Stimulated activated naive B cell treated with anti-CD40 and anti-IgM and Interleukin-4, amounts not matched to agents 10 μg/mL and 1 μg/mL and 100 μg/mL, for 72 hours (primary cell): Measurements from ENCODE around the gene RANBP6.
"Not testable (repeated sequence)": the region's sequence is repeated elsewhere in the genome, so short reads cannot be mapped to it uniquely, and the experiment has no call there.

ENCODE experiments used
- ATAC-seq, 2 donors: fragments of 150-1000 bp; cut with Tn5 transposase; replicated peaks; 2 replicates each; pipeline ENCODE4 v1.10.0; 2021; ENCODE audit warnings: moderate library complexity in 1 of 2
- DNase-seq: peaks from one replicate; pipeline ENCODE4 v3.0.0; 2021
- H3K27ac Mint-ChIP-seq: one replicate; pipeline ENCODE4 v1.8.0; 2022; ENCODE audit warnings: mild to moderate bottlenecking, mixed read lengths
- H3K27me3 Mint-ChIP-seq, 2 donors: one replicate each; pipeline ENCODE4 v1.8.0; 2022; ENCODE audit warnings: mixed read lengths in 2 of 2
- H3K36me3 Mint-ChIP-seq, 2 donors: one replicate each; pipeline ENCODE4 v1.8.0; 2022; ENCODE audit warnings: mixed read lengths in 2 of 2, mild to moderate bottlenecking in 1 of 2
- H3K4me1 Mint-ChIP-seq, 2 donors: one replicate each; pipeline ENCODE4 v1.8.0; 2022; ENCODE audit warnings: mixed read lengths in 2 of 2, mild to moderate bottlenecking in 1 of 2
- H3K4me3 Mint-ChIP-seq, 2 donors: one replicate each; pipeline ENCODE4 v1.8.0; 2022; ENCODE audit warnings: mild to moderate bottlenecking in 2 of 2, mixed read lengths in 2 of 2, moderate library complexity in 1 of 2
- H3K9me3 Mint-ChIP-seq, 2 donors: one replicate each; pipeline ENCODE4 v1.8.0; 2022; ENCODE audit warnings: mixed read lengths in 2 of 2, mild to moderate bottlenecking in 1 of 2

Gene RANBP6

GRCh38 chr9:6029604-6030274, 14.3 kb upstream of the RANBP6 start:
- ATAC-seq (no peak), DNase-seq (no peak)
- no peak overlapping the region for H3K27ac Mint-ChIP-seq
- H3K27me3 Mint-ChIP-seq: peaks cover 12 to 22% of the 10 kb centered on the region in 2 donors
- no peaks in the 10 kb centered on the region for H3K9me3 Mint-ChIP-seq
- H3K4me3 Mint-ChIP-seq: no peak overlapping the region
- H3K4me1 Mint-ChIP-seq: no peaks in the 10 kb centered on the region
- peaks cover 0 to 1% of the 10 kb centered on the region in 2 donors for H3K36me3 Mint-ChIP-seq

DNA sequence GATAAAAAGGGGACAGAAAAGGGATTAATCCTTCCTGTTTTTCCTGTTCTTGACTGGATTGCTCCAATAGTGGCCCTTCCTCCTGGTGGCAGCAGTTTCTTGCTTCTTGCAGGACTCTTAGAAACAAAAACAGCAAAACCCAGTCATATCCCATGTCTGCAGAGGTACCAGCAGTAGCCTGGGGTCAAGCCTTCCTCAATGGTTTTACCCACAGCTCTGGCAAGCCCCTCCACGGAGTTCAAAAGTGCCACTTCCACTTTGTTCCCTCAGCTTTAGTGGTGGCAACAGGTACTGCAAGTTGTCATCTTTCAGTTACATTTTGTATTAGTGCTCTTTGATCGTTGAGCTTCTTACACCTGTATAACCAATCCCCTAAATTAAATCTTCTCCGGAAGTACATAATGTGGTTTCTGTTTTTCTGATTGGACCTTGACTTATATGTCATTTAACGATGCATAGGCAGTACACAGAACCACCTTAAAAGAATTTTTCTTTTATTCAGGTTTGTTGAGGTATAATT, 8.7 kb upstream of the RANBP6 start:
- Mint-ChIP-seq H3K9me3 (peaks cover 2 to 9% of the 10 kb centered on the region in 2 donors), H3K4me3 (peak overlapping the region; percentile 22 to 60), H3K27ac (no peak overlapping the region), H3K36me3 (peaks cover 1 to 6% of the 10 kb centered on the region in 2 donors), H3K4me1 (peaks cover 2 to 6% of the 10 kb centered on the region in 2 donors), H3K27me3 (peaks cover 17 to 27% of the 10 kb centered on the region in 2 donors)
- DNase-seq: peak; percentile 21
- ATAC-seq: peak; percentile 90 to 94

DNA sequence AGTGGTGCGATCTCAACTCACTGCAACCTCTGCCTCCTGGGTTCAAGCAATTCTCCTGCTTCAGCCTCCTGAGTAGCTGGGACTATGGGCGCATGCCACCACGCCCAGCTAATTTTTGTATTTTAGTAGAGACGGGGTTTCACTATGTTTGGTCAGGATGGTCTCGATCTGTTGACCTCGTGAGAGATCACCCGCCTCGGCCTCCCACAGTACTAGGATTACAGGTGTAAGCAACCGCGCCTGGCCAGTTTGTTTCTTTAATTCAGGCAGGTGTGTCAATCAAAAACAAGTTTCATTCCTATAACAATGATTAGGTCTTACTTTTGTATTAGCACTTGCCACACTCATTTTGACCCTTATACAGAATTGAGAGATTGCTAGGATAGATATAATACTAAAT, 1.6 kb upstream of the RANBP6 start:
- H3K4me1 Mint-ChIP-seq: peaks cover 16 to 18% of the 10 kb centered on the region in 2 donors
- not testable (repeated sequence) for DNase-seq, H3K4me3 Mint-ChIP-seq, ATAC-seq, H3K9me3 Mint-ChIP-seq, H3K27ac Mint-ChIP-seq
- H3K36me3 Mint-ChIP-seq: peaks cover 19 to 29% of the 10 kb centered on the region in 2 donors
- peaks cover 10 to 17% of the 10 kb centered on the region in 2 donors for H3K27me3 Mint-ChIP-seq

GRCh38 chr9:6014670-6015270, 654 bp downstream of the RANBP6 start:
- H3K27me3 Mint-ChIP-seq: no peaks in the 10 kb centered on the region
- peaks cover 34 to 42% of the 10 kb centered on the region in 2 donors for H3K36me3 Mint-ChIP-seq
- H3K4me3 Mint-ChIP-seq: peak overlapping the region; percentile 91 to 92
- no peak for ATAC-seq
- H3K27ac Mint-ChIP-seq: peak overlapping the region; percentile 98
- H3K9me3 Mint-ChIP-seq: peaks cover 0 to 2% of the 10 kb centered on the region in 2 donors
- DNase-seq: no peak
- peaks cover 22 to 32% of the 10 kb centered on the region in 2 donors for H3K4me1 Mint-ChIP-seq

DNA sequence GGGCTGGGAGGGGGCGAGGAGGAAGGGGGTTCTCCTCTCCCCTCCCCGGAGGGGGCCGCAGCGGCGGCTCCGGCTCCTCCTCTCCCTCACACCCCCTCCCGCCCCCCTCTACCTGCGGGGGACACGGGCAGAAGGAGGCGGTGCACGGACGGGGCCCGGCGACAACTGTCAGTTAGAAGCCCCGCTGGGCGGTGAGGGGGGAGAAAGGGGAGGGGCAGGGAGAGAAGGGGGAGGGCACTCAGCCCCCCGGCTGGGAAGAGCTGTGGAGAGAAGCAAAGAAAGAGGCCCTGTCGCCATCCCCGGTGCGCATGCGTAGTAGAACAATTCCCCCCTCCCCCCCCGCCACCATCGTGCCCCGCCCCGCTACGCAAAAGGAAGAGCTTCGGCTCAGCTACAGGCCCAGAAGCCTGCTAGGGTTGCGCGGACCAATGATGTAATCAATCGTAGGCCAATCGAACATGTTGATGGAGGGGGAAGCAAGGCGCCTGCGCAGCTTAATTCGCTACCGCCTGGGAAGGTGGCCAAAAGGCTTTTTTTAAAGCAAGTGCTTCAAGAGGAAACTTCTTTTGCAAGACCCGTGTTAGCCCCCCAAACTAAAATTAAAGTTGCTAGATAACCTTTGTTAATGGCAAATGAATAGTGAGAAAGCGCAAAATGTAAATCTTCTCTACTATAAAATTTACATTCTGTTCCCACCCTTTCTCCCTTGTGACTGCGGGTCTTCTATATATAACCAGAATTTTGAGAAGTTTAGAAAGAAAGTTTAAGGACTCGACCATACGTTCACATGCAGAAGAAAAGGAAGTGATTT, 7.0 kb downstream of the RANBP6 start:
- Mint-ChIP-seq H3K27ac (peak overlapping the region; percentile 92), H3K9me3 (peaks cover 0 to 2% of the 10 kb centered on the region in 2 donors), H3K4me3 (peak overlapping the region; percentile 83 to 99), H3K4me1 (peaks cover 24 to 53% of the 10 kb centered on the region in 2 donors), H3K36me3 (peaks cover 36 to 47% of the 10 kb centered on the region in 2 donors), H3K27me3 (no peaks in the 10 kb centered on the region)
- ATAC-seq (peak; percentile 77 to 81), DNase-seq (peak; percentile 89)

- H3K27me3 Mint-ChIP-seq: no peaks in the 10 kb centered on the region
- H3K36me3 Mint-ChIP-seq: peaks cover 30 to 41% of the 10 kb centered on the region in 2 donors
- DNase-seq: no peak
- H3K4me3 Mint-ChIP-seq: peak overlapping the region; percentile 95 to 99
- H3K9me3 Mint-ChIP-seq: no peaks in the 10 kb centered on the region
- peak overlapping the region; percentile 93 for H3K27ac Mint-ChIP-seq
- peaks cover 19 to 47% of the 10 kb centered on the region in 2 donors for H3K4me1 Mint-ChIP-seq
- ATAC-seq: peak; percentile 67 to 68
These were observed 7.7 kb downstream of the RANBP6 start for GRCh38 chr9:6007770-6008168.

- peak overlapping the region; percentile 93 for H3K27ac Mint-ChIP-seq
- DNase-seq: peak; percentile 87
- H3K4me1 Mint-ChIP-seq: peaks cover 19 to 46% of the 10 kb centered on the region in 2 donors
- no peaks in the 10 kb centered on the region for H3K27me3 Mint-ChIP-seq
- peaks cover 24 to 36% of the 10 kb centered on the region in 2 donors for H3K36me3 Mint-ChIP-seq
- H3K9me3 Mint-ChIP-seq: no peaks in the 10 kb centered on the region
- peak overlapping the region; percentile 95 to 99 for H3K4me3 Mint-ChIP-seq
- peak; percentile 84 to 85 for ATAC-seq
These were observed 8.2 kb downstream of the RANBP6 start for GRCh38 chr9:6007058-6007769.

- Mint-ChIP-seq H3K4me1 (peaks cover 16 to 45% of the 10 kb centered on the region in 2 donors), H3K36me3 (peaks cover 21 to 31% of the 10 kb centered on the region in 2 donors), H3K4me3 (peak overlapping the region; percentile 95 to 99), H3K27me3 (no peaks in the 10 kb centered on the region), H3K9me3 (no peaks in the 10 kb centered on the region), H3K27ac (peak overlapping the region; percentile 93)
- ATAC-seq (no peak), DNase-seq (no peak)
These were observed 8.7 kb downstream of the RANBP6 start for GRCh38 chr9:6006749-6007057.

- DNase-seq (no peak), ATAC-seq (no peak)
- H3K36me3 Mint-ChIP-seq: peaks cover 8 to 12% of the 10 kb centered on the region in 2 donors
- no peaks in the 10 kb centered on the region for H3K27me3 Mint-ChIP-seq
- H3K4me1 Mint-ChIP-seq: peaks cover 19 to 31% of the 10 kb centered on the region in 2 donors
- no peak overlapping the region for H3K4me3 Mint-ChIP-seq
- no peaks in the 10 kb centered on the region for H3K9me3 Mint-ChIP-seq
- H3K27ac Mint-ChIP-seq: no peak overlapping the region
These were observed 14.5 kb downstream of the RANBP6 start for GRCh38 chr9:6000955-6001354.

DNA sequence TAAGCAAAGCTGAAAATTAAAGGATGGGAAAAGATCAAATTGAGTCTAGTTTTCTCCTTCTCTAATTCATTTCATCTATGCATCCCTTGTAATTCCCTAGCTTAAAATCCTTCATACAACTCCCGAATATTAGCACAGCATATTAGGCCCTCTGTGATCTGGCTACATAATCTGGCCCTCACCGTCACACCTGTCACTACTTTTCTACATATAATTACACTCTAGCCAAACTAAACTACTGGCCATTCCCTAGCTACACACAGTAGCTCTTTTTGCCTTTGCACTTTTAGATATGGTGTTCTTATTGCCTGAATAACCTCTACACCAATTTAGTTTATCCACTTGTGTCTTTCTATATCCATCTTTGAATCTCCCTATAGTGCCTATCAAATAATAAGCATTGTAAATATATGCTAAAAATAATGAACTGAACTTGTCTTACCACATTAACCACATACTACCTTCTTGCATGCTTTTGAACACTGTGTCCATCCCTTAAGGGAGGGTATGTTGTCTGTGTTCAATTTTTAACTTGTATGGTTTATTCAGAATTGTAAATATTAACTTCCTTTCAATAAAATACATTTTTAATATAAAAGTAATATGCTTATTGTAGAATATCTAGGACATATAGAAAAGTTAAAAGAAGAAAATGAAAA, 15.9 kb downstream of the RANBP6 start:
- Mint-ChIP-seq H3K4me1 (peaks cover 27 to 33% of the 10 kb centered on the region in 2 donors), H3K27ac (no peak overlapping the region), H3K9me3 (no peaks in the 10 kb centered on the region), H3K4me3 (no peak overlapping the region), H3K36me3 (peaks cover 10 to 12% of the 10 kb centered on the region in 2 donors), H3K27me3 (no peaks in the 10 kb centered on the region)
- ATAC-seq (no peak), DNase-seq (no peak)

- H3K27me3 Mint-ChIP-seq: no peaks in the 10 kb centered on the region
- DNase-seq (no peak), ATAC-seq (no peak)
- peaks cover 22 to 24% of the 10 kb centered on the region in 2 donors for H3K4me1 Mint-ChIP-seq
- peaks cover 3 to 4% of the 10 kb centered on the region in 2 donors for H3K36me3 Mint-ChIP-seq
- no peak overlapping the region for H3K27ac Mint-ChIP-seq
- H3K9me3 Mint-ChIP-seq: no peaks in the 10 kb centered on the region
- no peak overlapping the region for H3K4me3 Mint-ChIP-seq
These were observed 20.9 kb downstream of the RANBP6 start for GRCh38 chr9:5994493-5994892.

GRCh38 chr9:5988265-5988664, 27.2 kb downstream of the RANBP6 start:
- H3K36me3 Mint-ChIP-seq: peaks cover 17 to 24% of the 10 kb centered on the region in 2 donors
- H3K27me3 Mint-ChIP-seq: no peaks in the 10 kb centered on the region
- H3K27ac Mint-ChIP-seq: no peak overlapping the region
- no peaks in the 10 kb centered on the region for H3K9me3 Mint-ChIP-seq
- H3K4me1 Mint-ChIP-seq: peaks cover 5 to 7% of the 10 kb centered on the region in 2 donors
- H3K4me3 Mint-ChIP-seq: no peak overlapping the region
- DNase-seq: no peak
- ATAC-seq: no peak

- no peak for ATAC-seq
- no peak overlapping the region for H3K27ac Mint-ChIP-seq
- no peak overlapping the region for H3K4me3 Mint-ChIP-seq
- no peaks in the 10 kb centered on the region for H3K27me3 Mint-ChIP-seq
- H3K4me1 Mint-ChIP-seq: peaks cover 0 to 3% of the 10 kb centered on the region in 2 donors
- peaks cover 17 to 29% of the 10 kb centered on the region in 2 donors for H3K36me3 Mint-ChIP-seq
- H3K9me3 Mint-ChIP-seq: no peaks in the 10 kb centered on the region
- no peak for DNase-seq
These were observed 32.4 kb downstream of the RANBP6 start for GRCh38 chr9:5983042-5983441.
